ENCODE measurements around the gene PNISR. TPM values are rescaled to one million over a fixed set of nuclear protein-coding genes. Genes with fewer than 3 reads are reported as not detected.

Gene PNISR
- total RNA-seq, 1 donor from 2014 or later = 109 TPM

- H3K27me3 ChIP-seq (ENCODE audit: low read depth) = no peaks in the 10 kb centered on the region
- no peaks in the 10 kb centered on the region for H3K4me1 ChIP-seq
- no peak overlapping the region for H3K4me3 ChIP-seq
- no peaks in the 10 kb centered on the region for H3K9me3 ChIP-seq
- DNase-seq (no peak), ATAC-seq (no peak)
- no peaks in the 10 kb centered on the region for H3K36me3 ChIP-seq
- TF ChIP-seq CTCF (IDR thresholded peaks at IDR 0.05) = no peak
- intact Hi-C loops (cut with DNase I) = no loop called here
- H3K27ac ChIP-seq = no peak overlapping the region
These were observed 62.3 kb downstream of the PNISR start for GRCh38 chr6:99362678-99363268.

- intact Hi-C loops (cut with DNase I) = no loop called here
- Histone ChIP-seq H3K27me3 (ENCODE audit: low read depth) (no peaks in the 10 kb centered on the region), H3K9me3 (no peaks in the 10 kb centered on the region), H3K4me1 (no peaks in the 10 kb centered on the region), H3K4me3 (no peak overlapping the region), H3K36me3 (no peaks in the 10 kb centered on the region), H3K27ac (no peak overlapping the region)
- no peak for TF ChIP-seq CTCF (IDR thresholded peaks at IDR 0.05)
- DNase-seq (no peak), ATAC-seq (no peak)
These were observed 65.3 kb downstream of the PNISR start for GRCh38 chr6:99359800-99360199.

- Histone ChIP-seq H3K9me3 (no peaks in the 10 kb centered on the region), H3K27ac (no peak overlapping the region), H3K4me3 (no peak overlapping the region), H3K4me1 (no peaks in the 10 kb centered on the region), H3K36me3 (no peaks in the 10 kb centered on the region), H3K27me3 (ENCODE audit: low read depth) (peaks cover 7% of the 10 kb centered on the region)
- intact Hi-C loops (cut with DNase I) = no loop called here
- no peak for ATAC-seq
- no peak for DNase-seq
- TF ChIP-seq CTCF (IDR thresholded peaks at IDR 0.05) = no peak
These were observed 68.5 kb downstream of the PNISR start for GRCh38 chr6:99356641-99357040.

- ATAC-seq (no peak), DNase-seq (no peak)
- Histone ChIP-seq H3K27ac (no peak overlapping the region), H3K4me3 (no peak overlapping the region), H3K36me3 (no peaks in the 10 kb centered on the region), H3K4me1 (no peaks in the 10 kb centered on the region), H3K9me3 (no peaks in the 10 kb centered on the region), H3K27me3 (ENCODE audit: low read depth) (peaks cover 24% of the 10 kb centered on the region)
- TF ChIP-seq CTCF (IDR thresholded peaks at IDR 0.05) = no peak
- intact Hi-C loops (cut with DNase I) = no loop called here
These were observed 70.1 kb downstream of the PNISR start for GRCh38 chr6:99354983-99355382.

- H3K4me1 ChIP-seq = peaks cover 4% of the 10 kb centered on the region
- no peak overlapping the region for H3K4me3 ChIP-seq
- H3K27me3 ChIP-seq (ENCODE audit: low read depth) = peaks cover 39% of the 10 kb centered on the region
- TF ChIP-seq CTCF (IDR thresholded peaks at IDR 0.05) = no peak
- no peaks in the 10 kb centered on the region for H3K36me3 ChIP-seq
- H3K27ac ChIP-seq = no peak overlapping the region
- ATAC-seq (no peak), DNase-seq (no peak)
- H3K9me3 ChIP-seq = no peaks in the 10 kb centered on the region
- intact Hi-C loops (cut with DNase I) = no loop called here
These were observed 72.0 kb downstream of the PNISR start for GRCh38 chr6:99353126-99353525.

Measured in lower lobe of right lung (tissue), 2 donors.